Gastrocnemius medialis (tissue), 4 donors: ENCODE data around the gene RRP8. TPM values are rescaled to one million over a fixed set of nuclear protein-coding genes. Genes with fewer than 3 reads are reported as not detected.

Source experiments
- ATAC-seq, 2 donors: fragments of 150-250 bp; one replicate each; pipeline ENCODE4 v1.9.1; 2016
- DNase-seq, 2 donors: peaks; one replicate each; pipeline ENCODE4 v3.0.0-alpha.2; 2019
- H3K27ac ChIP-seq, 4 donors: fragments of 200-600 bp; sonication (generic); 1 replicate in 1 of 4; 2 replicates in 3 of 4; pipeline ENCODE4 v1.5.1; 2016 to 2018; ENCODE audit warnings: mild to moderate bottlenecking in 2 of 4, moderate library complexity in 1 of 4
- H3K27me3 ChIP-seq, 3 donors: fragments of 200-600 bp; sonication (generic) in 2 of 3; 1 replicate in 1 of 3; 2 replicates in 2 of 3; pipeline versions ENCODE4 v1.5.1 to v1.6.0; 2016 to 2019; ENCODE audit warnings: mild to moderate bottlenecking in 1 of 3, moderate library complexity in 1 of 3
- H3K36me3 ChIP-seq, 2 donors: fragments of 200-600 bp; sonication (generic) in 1 of 2; one replicate each; pipeline ENCODE4 v1.5.1; 2017 to 2018
- H3K4me1 ChIP-seq, 2 donors: fragments of 200-600 bp; sonication (generic) in 1 of 2; one replicate each; pipeline ENCODE4 v1.5.1; 2016 to 2017; ENCODE audit warnings: mild to moderate bottlenecking in 2 of 2
- H3K4me3 ChIP-seq, 4 donors: fragments of 200-600 bp; sonication (generic) in 3 of 4; 1 replicate in 1 of 4; 2 replicates in 3 of 4; pipeline ENCODE4 v1.5.1; 2016 to 2019; ENCODE audit warnings: mild to moderate bottlenecking in 2 of 4
- H3K9me3 ChIP-seq, 3 donors: fragments of 200-600 bp; sonication (generic) in 2 of 3; 1 replicate in 1 of 3; 2 replicates in 2 of 3; pipeline ENCODE4 v1.5.1; 2016 to 2019
- POLR2A ChIP-seq, 2 donors: fragments of 450-650 bp; IDR thresholded peaks; one replicate each; pipeline ENCODE4 v1.6.1; 2017; ENCODE audit warnings: antibody characterized with exemption in 2 of 2, mild to moderate bottlenecking in 2 of 2, moderate library complexity in 2 of 2
- in situ Hi-C, 4 donors: fragments of 200-750 bp; cut with MboI; loops; one replicate each; pipeline versions ENCODE4 v1.15.0 to v1.8.0; 2017; ENCODE audit warnings: low sequenced_read_pairs in 4 of 4
- intact Hi-C: fragments of 100-400 bp; cut with DNase I; formaldehyde crosslinking; loops from one replicate; pipeline ENCODE4 v1.15.1; 2023; ENCODE audit warnings: low total_unique reads
- total RNA-seq, 4 donors: library from RNA; depleted of rRNA; stranded (reverse); fragments of >200 nt; gene quantifications; one replicate each; pipeline versions ENCODE4 v1.1.0 to v1.2.3, GENCODE V29; 2016
- TF ChIP-seq, protein P1 (sequence below), 5 experiments: fragments of 450-650 bp in 3 of 5; fragments of 200-600 bp in 2 of 5; sonication (generic) in 2 of 5; IDR thresholded peaks in 4 of 5; conservative IDR thresholded peaks in 1 of 5; 1 replicate in 4 of 5; 2 replicates in 1 of 5; pipeline ENCODE4 v1.5.1; 2016 to 2019; ENCODE audit warnings: antibody characterized with exemption in 5 of 5, mild to moderate bottlenecking in 3 of 5, moderate library complexity in 3 of 5

RRP8 gene
- total RNA-seq, 4 donors from 2014 or later, result 10.9 to 25.7 (median 14.9) TPM

DNA sequence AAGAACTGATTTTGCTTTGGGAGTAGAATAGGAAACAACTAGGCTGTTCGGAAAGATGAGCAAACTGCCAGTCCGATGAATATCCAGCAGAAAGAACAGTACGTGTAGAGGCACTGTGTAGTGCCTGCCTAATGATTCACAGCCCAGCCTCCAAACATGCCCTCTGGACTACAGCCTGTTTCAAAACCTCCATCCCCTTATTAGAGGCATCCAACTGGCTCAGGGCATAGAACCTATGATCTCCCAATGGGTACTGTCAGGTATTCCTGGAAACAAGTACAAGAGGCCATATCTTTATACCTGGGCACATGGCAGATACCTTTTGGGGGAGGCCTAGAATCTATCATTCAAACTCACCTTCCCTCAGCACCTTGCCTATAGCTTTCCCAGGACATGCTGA, 4.9 kb downstream of the RRP8 start:
- Histone ChIP-seq H3K4me1 (peaks cover 17 to 33% of the 10 kb centered on the region in 2 donors), H3K4me3 (no peak overlapping the region), H3K27ac (no peak overlapping the region), H3K27me3 (no peaks in the 10 kb centered on the region), H3K9me3 (no peaks in the 10 kb centered on the region), H3K36me3 (peaks cover 0 to 57% of the 10 kb centered on the region in 2 donors)
- TF ChIP-seq, protein P1, sequence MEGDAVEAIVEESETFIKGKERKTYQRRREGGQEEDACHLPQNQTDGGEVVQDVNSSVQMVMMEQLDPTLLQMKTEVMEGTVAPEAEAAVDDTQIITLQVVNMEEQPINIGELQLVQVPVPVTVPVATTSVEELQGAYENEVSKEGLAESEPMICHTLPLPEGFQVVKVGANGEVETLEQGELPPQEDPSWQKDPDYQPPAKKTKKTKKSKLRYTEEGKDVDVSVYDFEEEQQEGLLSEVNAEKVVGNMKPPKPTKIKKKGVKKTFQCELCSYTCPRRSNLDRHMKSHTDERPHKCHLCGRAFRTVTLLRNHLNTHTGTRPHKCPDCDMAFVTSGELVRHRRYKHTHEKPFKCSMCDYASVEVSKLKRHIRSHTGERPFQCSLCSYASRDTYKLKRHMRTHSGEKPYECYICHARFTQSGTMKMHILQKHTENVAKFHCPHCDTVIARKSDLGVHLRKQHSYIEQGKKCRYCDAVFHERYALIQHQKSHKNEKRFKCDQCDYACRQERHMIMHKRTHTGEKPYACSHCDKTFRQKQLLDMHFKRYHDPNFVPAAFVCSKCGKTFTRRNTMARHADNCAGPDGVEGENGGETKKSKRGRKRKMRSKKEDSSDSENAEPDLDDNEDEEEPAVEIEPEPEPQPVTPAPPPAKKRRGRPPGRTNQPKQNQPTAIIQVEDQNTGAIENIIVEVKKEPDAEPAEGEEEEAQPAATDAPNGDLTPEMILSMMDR (IDR thresholded peaks at IDR 0.05 in 4 of 5, conservative IDR thresholded peaks at IDR 0.05 in 1 of 5), result no peak
- TF ChIP-seq POLR2A (IDR thresholded peaks at IDR 0.05), result no peak
- DNase-seq (no peak), ATAC-seq (no peak)
- in situ Hi-C loops, result no loop called here
- intact Hi-C loops, result no loop called here

DNA sequence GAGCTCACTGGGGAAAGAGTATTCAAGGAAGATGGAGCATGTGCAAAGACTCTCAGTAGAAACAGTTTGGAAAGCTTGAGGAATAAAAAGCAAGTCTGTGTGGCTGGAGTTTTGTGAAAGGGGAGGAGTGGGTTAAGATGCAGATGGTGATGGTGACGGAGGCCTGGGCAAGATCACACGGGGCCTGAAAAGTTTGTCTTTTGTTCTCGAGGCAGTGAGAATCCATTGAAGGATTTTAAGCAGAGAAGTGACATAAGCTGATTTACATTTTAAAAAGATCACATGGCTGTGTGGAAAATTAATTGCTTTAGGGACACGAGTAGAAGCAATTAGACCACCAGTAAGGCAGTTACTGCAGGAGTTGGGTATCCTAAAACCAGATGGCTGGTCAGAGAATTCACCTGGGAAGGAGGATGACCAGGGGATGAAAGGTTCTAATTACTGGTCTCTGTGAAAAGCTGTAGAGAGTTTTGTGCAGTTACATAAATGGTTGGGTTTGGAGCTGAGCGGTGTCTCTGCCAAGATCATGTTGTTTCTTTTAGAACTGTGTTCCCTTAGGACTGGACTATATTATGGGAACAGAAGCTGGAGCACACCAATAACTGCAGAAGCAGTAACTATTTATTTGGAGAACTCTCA, 7.1 kb downstream of the RRP8 start:
- DNase-seq (no peak), ATAC-seq (peak; percentile 24 to 32)
- Histone ChIP-seq H3K4me1 (peaks cover 4 to 18% of the 10 kb centered on the region in 2 donors), H3K27ac (peak overlapping the region; percentile 31 to 55 (median 38)), H3K4me3 (no peak overlapping the region), H3K27me3 (no peaks in the 10 kb centered on the region), H3K9me3 (no peaks in the 10 kb centered on the region), H3K36me3 (peaks cover 0 to 58% of the 10 kb centered on the region in 2 donors)
- in situ Hi-C loops, result no loop called here
- intact Hi-C loops, result no loop called here
- TF ChIP-seq, protein P1 (IDR thresholded peaks at IDR 0.05 in 4 of 5, conservative IDR thresholded peaks at IDR 0.05 in 1 of 5), result no peak

DNA sequence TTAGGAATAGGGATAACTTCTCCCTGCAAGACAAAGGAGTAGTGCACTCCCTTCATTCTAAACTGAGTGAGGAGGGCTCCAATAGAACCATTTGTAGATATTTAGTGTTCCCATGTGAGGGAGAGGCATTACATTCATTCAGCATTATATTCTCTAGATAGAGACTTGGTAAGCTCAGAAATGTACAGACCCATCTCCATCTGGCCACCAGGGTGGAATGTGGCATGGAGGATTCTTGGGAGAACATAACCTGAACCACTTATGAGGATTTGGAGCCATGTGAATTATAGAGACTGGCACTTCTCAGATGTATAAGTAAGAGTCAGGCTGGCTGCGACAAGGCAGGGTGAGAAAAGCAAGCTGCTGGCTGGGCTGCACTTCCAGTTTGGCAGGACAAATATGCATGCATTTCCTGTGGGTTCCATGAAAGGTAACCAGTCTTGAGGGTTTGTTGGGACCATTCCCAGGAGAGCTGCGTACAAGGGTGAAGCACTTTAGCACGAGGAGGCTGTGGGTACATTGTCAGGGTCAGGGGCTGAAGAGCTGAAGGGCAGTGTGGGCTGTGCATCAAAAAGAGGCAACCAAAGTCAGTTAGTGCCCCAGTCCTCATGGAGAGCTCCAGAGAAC, 9.2 kb downstream of the RRP8 start:
- in situ Hi-C loops, result no loop called here
- H3K36me3 ChIP-seq, result peaks cover 0 to 37% of the 10 kb centered on the region in 2 donors
- ATAC-seq (no peak), DNase-seq (no peak)
- no peaks in the 10 kb centered on the region for H3K9me3 ChIP-seq
- TF ChIP-seq POLR2A (IDR thresholded peaks at IDR 0.05), result no peak
- TF ChIP-seq, protein P1 (IDR thresholded peaks at IDR 0.05 in 4 of 5, conservative IDR thresholded peaks at IDR 0.05 in 1 of 5), result no peak
- no peaks in the 10 kb centered on the region for H3K27me3 ChIP-seq
- H3K27ac ChIP-seq, result peak overlapping the region in 1 of 4 donors; percentile 21
- H3K4me1 ChIP-seq, result peaks cover 4 to 16% of the 10 kb centered on the region in 2 donors
- intact Hi-C loops, result no loop called here
- no peak overlapping the region for H3K4me3 ChIP-seq

DNA sequence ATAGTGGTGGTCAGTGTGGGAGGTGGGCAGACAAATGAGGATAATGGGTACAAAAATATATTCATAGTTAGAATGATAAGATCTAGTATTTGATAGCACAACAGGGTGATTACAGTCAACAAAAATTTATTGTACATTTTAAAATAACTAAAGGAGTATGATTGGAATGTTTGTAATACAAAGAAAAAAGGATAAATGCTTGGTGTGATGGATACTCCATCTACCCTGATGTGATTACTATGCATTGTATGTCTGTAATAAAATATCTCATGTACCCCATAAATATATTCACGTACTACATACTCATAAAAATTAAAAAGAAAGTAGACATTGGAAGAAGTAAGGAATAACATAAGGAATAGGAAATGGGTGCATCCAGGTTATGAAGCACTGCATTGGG, 15.4 kb downstream of the RRP8 start:
- Histone ChIP-seq H3K27ac (peak overlapping the region in 3 of 4 donors; percentile 33 to 46 (median 44)), H3K4me3 (no peak overlapping the region), H3K9me3 (peaks cover 0 to 14% (median 0%) of the 10 kb centered on the region in 3 donors), H3K4me1 (peaks cover 0 to 3% of the 10 kb centered on the region in 2 donors), H3K27me3 (no peaks in the 10 kb centered on the region), H3K36me3 (peaks cover 0 to 8% of the 10 kb centered on the region in 2 donors)
- TF ChIP-seq, protein P1 (IDR thresholded peaks at IDR 0.05 in 4 of 5, conservative IDR thresholded peaks at IDR 0.05 in 1 of 5), result no peak
- TF ChIP-seq POLR2A (IDR thresholded peaks at IDR 0.05), result no peak
- ATAC-seq (no peak), DNase-seq (no peak)
- in situ Hi-C loops (no loop called here), intact Hi-C loops (no loop called here)
